Measurements from ENCODE around the gene GGPS1.
"Not testable (repeated sequence)": the region's sequence is repeated elsewhere in the genome, so short reads cannot be mapped to it uniquely, and the experiment has no call there.

GGPS1 gene

GRCh38 chr1:235304549-235305451 is 23.6 kb upstream of the GGPS1 start:
- in situ Hi-C loops (cut with MboI; ENCODE audit: low sequenced_read_pairs): no loop called here

DNA sequence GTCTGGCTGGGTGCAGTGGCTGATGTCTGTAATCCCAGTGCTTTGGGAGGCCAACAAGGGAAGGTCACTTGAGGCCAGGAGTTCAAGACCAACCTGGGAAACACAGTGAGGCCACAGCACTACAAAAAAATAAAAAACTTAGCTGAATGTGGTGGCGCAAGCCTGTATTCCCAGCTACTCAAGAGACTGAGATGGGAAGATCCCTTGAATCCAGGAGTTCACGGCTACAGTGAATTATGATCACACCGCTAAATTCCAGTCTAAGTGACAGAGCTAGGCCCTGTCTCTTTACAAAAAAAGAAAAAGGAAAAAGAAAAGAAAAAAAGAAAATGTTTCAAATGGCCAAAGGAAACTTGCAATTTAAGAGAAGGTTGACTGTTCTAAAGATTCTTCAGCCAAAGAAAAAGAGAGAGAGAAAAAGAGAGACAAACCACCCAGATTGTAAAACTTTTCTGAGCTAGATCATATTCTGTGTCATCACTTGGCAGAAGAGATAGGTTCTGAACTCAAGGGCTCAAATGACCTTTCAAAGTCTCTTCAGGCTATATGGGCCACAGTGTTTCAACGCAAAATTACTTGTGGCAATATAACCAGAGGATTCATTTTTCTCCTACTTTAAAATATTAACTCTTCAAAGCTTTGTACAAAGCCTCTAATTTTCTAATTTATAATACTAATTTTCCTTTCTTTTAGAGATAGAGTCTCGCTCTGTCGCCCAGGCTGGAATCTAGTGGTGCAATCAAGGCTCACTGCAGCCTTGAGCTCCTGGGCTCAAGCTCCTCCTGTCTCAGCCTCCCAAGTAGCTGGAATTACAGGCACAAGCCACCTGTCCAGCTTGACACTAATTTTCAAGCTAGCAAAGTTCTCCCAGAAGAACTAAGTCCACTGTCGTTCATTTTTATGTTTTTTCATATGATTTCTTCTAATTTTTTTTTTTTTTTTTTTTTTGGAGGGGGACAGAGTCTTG is 20.9 kb upstream of the GGPS1 start:
- in situ Hi-C loops (cut with MboI; ENCODE audit: low sequenced_read_pairs): no loop called here

DNA sequence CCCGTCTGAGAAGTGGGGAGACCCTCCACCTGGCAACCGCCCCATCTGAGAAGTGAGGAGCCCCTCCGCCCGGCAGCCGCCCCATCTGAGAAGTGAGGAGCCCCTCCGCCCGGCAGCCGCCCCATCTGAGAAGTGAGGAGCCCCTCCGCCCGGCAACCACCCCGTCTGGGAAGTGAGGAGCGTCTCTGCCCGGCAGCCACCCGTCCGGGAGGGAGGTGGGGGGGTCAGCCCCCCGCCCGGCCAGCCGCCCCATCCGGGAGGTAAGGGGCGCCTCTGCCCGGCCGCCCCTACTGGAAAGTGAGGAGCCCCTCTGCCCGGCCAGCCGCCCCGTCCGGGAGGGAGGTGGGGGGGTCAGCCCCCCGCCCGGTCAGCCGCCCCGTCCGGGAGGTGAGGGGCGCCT is 19.2 kb upstream of the GGPS1 start:
- in situ Hi-C loops (cut with MboI; ENCODE audit: low sequenced_read_pairs): not testable (repeated sequence)

- in situ Hi-C loops (cut with MboI; ENCODE audit: low sequenced_read_pairs): no loop called here
Observed at GRCh38 chr1:235313262-235313661, 15.1 kb upstream of the GGPS1 start.

GRCh38 chr1:235313931-235314678 is 14.3 kb upstream of the GGPS1 start:
- in situ Hi-C loops (cut with MboI; ENCODE audit: low sequenced_read_pairs): no loop called here

DNA sequence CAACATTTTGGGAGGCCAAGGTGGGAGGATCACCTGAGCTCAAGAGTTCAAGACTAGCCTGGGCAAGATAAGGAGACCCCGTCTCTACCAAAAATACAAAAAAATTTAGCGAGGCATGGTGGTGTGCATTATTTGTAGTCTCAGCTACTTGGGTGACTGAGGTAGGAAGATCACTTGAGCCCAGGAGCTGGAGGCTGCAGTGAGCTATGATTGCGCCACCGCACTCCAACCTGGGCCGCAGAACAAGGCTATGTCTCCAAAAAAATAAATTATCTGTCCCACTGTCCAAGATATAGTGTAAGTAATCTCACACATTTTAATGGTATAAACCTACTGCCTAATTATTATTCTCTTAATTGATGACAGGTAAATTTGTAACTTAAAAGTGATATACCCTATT is 13.2 kb upstream of the GGPS1 start:
- in situ Hi-C loops (cut with MboI; ENCODE audit: low sequenced_read_pairs): no loop called here

GRCh38 chr1:235315735-235316134 is 12.6 kb upstream of the GGPS1 start:
- in situ Hi-C loops (cut with MboI; ENCODE audit: low sequenced_read_pairs): no loop called here

- in situ Hi-C loops (cut with MboI; ENCODE audit: low sequenced_read_pairs): no loop called here
Observed at GRCh38 chr1:235317168-235317567, 11.2 kb upstream of the GGPS1 start.

GRCh38 chr1:235319255-235319654 is 9.1 kb upstream of the GGPS1 start:
- in situ Hi-C loops (cut with MboI; ENCODE audit: low sequenced_read_pairs): no loop called here

DNA sequence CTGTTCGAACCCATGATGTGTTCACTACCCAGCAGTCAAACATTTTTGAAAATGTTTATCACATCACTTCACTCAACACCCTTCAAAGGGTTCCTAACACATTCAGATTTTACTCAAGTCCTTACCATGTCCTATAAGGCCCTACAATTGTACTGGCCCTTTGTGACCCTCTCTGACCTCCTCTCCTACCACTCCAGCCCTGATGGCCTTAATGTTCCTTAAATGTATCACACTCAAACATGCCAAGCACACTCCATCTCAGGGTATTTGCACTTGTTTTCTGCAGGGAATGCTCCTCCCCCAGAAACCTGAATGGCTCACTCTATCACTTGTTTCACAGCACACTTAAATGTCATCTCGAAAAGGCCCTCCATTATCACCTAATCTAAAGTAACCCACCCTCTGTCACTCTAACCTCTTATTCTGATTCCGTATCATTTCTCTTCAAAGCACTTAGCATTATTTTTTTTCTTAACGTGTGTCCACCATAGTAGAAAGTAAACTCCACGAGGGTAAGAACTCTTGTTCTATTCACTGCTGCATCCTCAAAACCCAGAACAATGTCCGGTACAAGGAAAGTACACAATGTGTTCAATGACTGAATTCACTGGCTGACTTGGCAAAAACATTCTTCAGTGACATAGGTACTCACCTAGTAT is 7.7 kb upstream of the GGPS1 start:
- in situ Hi-C loops (cut with MboI; ENCODE audit: low sequenced_read_pairs): no loop called here

DNA sequence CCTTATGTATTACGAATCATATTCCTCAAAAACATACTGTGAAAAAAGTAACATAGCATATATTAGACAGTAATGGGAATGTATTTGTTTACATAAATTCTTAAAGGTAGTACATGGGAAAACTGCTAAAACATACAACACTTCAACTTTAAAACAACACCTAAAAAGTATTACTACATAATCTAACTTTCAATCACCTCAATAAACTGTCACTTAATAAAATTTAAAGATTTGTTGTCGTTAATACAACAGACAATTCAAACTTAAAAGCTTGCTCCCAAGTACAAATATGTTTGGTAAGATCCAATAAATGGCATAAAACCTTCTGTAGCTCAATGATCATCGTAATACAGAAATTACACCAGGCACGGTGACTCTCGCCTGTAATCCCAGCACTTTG is 4.1 kb upstream of the GGPS1 start:
- in situ Hi-C loops (cut with MboI; ENCODE audit: low sequenced_read_pairs): no loop called here

- in situ Hi-C loops (cut with MboI; ENCODE audit: low sequenced_read_pairs): no loop called here
Observed at GRCh38 chr1:235325139-235325538, 3.2 kb upstream of the GGPS1 start.

DNA sequence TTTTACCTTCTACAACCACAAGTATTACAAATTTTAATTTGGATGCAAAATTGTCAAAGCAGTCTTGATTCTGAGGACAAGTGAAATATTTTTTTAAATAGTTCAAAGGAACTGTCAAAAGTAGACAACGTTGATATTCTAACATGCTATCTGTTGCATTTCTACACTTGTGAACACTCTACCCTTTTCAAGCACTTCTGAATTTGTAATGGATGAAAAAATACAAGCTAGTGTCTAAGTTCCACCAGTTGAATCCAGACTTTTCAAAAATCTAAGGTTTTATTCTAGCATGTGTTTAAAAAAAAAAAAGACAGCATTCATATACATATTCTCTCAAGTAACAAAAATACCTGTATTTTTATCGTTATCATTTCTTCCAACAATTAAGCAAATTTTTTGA is 2.5 kb upstream of the GGPS1 start:
- in situ Hi-C loops (cut with MboI; ENCODE audit: low sequenced_read_pairs): no loop called here

GRCh38 chr1:235326719-235327558 is 1.4 kb upstream of the GGPS1 start:
- in situ Hi-C loops (cut with MboI; ENCODE audit: low sequenced_read_pairs): no loop called here

DNA sequence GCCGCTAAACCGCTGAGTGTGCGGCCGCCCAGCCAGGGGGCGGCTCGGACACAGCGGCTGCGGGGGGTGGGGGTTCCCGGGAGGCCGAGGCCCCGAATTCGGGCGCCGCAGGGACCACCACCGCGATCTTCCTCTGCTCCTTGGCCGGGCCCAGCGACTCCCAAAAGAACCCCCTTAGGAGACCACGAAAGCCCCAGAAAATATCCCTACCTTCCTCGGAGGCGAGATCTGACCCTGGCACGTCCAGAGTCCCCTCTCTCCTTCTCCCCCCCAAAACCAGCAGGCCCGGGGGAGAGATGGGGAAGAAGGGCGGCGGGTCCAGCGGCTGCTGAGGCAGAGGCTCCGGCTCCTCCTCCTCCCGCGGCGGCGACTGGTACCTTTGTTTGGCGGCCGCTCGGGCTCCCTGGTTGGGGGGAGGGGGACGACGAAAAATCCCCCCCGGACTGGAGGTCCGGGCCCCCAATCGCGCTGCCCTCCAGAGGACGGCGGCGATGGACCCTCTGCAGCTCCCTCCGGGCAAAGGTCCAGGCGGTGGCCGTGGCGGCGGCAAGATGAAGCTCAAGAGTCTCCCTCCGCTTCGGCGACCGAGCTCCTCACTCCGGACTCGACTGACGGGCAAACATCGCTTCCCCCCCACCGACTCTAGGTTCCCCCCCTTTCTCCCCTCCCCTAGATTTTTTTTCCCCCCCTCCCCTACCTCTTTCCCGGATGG is 655 bp upstream of the GGPS1 start, which contains the start of gene ARID4B:
Gene ARID4B (minus strand): TSS at position 621 of the 712 bp plus-strand sequence. CDS start 1,260 bp downstream, outside the sequence.
- in situ Hi-C loops (cut with MboI; ENCODE audit: low sequenced_read_pairs): no loop called here

DNA sequence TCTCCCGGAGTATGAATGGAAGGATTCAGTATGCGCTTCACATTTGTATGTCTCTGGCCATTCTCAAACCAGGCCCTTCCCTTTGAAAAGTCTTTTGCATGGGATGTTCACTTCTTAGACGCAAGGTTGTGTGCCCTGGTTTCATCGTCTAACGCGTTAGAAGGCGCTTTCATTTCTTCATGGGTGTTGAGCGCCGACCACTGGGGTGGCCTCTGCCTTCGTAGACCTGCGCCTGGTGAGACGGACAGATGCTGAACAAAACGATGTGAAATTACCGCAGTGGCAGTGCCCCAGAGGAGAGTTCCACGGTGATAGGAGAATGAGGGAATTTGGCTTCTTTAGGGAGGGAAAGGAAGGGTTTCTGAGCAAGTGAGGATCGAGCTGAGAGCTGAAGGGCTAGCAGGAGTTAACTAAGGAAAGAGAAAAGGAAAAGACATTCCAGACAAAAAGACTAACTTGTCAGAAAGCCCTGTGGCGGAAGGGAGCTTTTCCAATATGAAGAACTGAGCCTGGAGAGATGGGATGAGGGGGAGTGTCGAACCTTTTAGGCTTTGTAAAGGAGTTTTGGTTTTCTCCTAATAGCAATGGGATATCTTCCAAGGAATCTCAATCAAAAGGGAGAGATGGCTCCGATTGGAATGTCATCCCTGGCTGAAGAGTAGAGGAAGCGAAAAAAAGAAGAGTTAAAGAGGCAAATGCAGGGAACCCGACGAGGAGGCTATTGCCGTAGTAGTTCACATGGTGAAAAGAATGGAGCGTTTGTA is 951 bp downstream of the GGPS1 start:
- in situ Hi-C loops (cut with MboI; ENCODE audit: low sequenced_read_pairs): no loop called here

- in situ Hi-C loops (cut with MboI; ENCODE audit: low sequenced_read_pairs): no loop called here
Observed at GRCh38 chr1:235330918-235331285, 2.5 kb downstream of the GGPS1 start.

DNA sequence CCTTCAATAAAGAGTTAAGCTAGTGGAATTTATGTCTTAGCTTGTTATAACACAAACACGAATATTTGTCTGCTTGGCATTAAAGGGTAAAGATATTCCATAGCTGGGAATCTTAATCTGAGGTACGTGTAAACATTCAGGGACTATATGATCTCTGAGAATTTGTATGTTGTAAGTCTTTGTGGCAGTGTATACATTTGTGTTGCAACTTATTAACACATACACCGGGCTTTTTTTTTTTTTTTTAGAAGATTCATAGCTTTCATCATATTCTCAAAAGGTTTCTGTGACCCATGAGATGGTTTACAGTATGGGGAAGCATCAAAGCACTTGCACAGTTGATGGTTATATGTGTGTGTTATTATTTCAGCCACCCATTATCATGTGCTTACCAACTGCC is 3.0 kb downstream of the GGPS1 start:
- in situ Hi-C loops (cut with MboI; ENCODE audit: low sequenced_read_pairs): no loop called here

Data from HL-60/S4 treated with retinoic acid at 250 ng/mL for 4 days and 3 days (cell line).